RWPE1 (cell line): Measurements from ENCODE around the gene CCDC70.

ENCODE experiments used
- CTCF ChIA-PET: fragments of 350-600 bp; sonication (Branson Sonifier 250); formaldehyde crosslinking; extraction: SDS; loops from one replicate; lab custom pipeline; 2021; lab: Yijun Ruan, JAX
- POLR2A ChIA-PET: fragments of 400-600 bp; formaldehyde crosslinking; extraction: SDS; loops from one replicate; lab custom pipeline; 2020; ENCODE audit warnings: antibody characterized with exemption; ENCODE audit not compliant: low non-redundant PET; lab: Yijun Ruan, JAX
- DNase-seq: peaks from one replicate; pipeline ENCODE4 v3.0.0; 2012; ENCODE audit warnings: low spot score
- H3K27ac ChIP-seq: fragments of 450-650 bp; 2 replicates; pipeline ENCODE4 v1.5.1; 2017
- CTCF ChIP-seq: fragments of 450-650 bp; conservative IDR thresholded peaks from 2 replicates; pipeline ENCODE4 v1.5.1; 2017; ENCODE audit warnings: low read depth, mild to moderate bottlenecking

CCDC70 gene

GRCh38 chr13:51869916-51870315 is 8.1 kb downstream of the CCDC70 start:
- no peak overlapping the region for H3K27ac ChIP-seq
- ChIA-PET POLR2A (no interaction called here), CTCF (no interaction called here)
- no peak for DNase-seq
- TF ChIP-seq CTCF = no peak

GRCh38 chr13:51870616-51871015 is 8.8 kb downstream of the CCDC70 start:
- no peak overlapping the region for H3K27ac ChIP-seq
- ChIA-PET CTCF (no interaction called here), POLR2A (no interaction called here)
- TF ChIP-seq CTCF = no peak
- DNase-seq = no peak

- no peak for TF ChIP-seq CTCF
- ChIA-PET CTCF (interaction anchor here (0.6 kb wide), 1 partner anchor 23 kb away, joined by 4 read pairs; no protein-coding TSS in a partner anchor), POLR2A (no interaction called here)
- DNase-seq = no peak
- no peak overlapping the region for H3K27ac ChIP-seq
Measured at GRCh38 chr13:51873117-51873798, 11.5 kb downstream of the CCDC70 start.

GRCh38 chr13:51873837-51874236 is 12.1 kb downstream of the CCDC70 start:
- ChIA-PET CTCF (interaction anchor here (0.6 kb wide), 1 partner anchor 22 kb away, joined by 4 read pairs; no protein-coding TSS in a partner anchor), POLR2A (no interaction called here)
- no peak overlapping the region for H3K27ac ChIP-seq
- DNase-seq = no peak
- TF ChIP-seq CTCF = no peak

- H3K27ac ChIP-seq = no peak overlapping the region
- CTCF ChIA-PET = interaction anchor here (0.8 kb wide), 1 partner anchor 15 kb away, joined by 3 read pairs; no protein-coding TSS in a partner anchor
- TF ChIP-seq CTCF = no peak
- no peak for DNase-seq
- POLR2A ChIA-PET = no interaction called here
Measured at GRCh38 chr13:51874651-51875050, 12.9 kb downstream of the CCDC70 start.

GRCh38 chr13:51879133-51879532 is 17.4 kb downstream of the CCDC70 start:
- POLR2A ChIA-PET = no interaction called here
- H3K27ac ChIP-seq = no peak overlapping the region
- DNase-seq = no peak
- CTCF ChIA-PET = no interaction called here
- TF ChIP-seq CTCF = no peak
